CD14-positive monocyte (primary cell): Measurements from ENCODE around the gene SLC25A48. TPM values are rescaled to one million over a fixed set of nuclear protein-coding genes. Genes with fewer than 3 reads are reported as not detected.
A peak's percentile ranks its signal among the peaks of the same experiment; 100 is the strongest.

Source experiments
- DNase-seq, 3 donors: peaks; one replicate each; pipeline ENCODE4 v3.0.0-alpha.2; 2011 to 2022
- H2AFZ ChIP-seq: 2 replicates; pipeline ENCODE4 v1.6.0; 2012; ENCODE audit warnings: mild to moderate bottlenecking, low read depth, low read length, inconsistent platforms; ENCODE audit not compliant: insufficient read depth, poor library complexity, severe bottlenecking
- H3K27ac ChIP-seq, 2 donors: 1 replicate in 1 of 2; 2 replicates in 1 of 2; pipeline ENCODE4 v1.5.1; 2012 to 2013; ENCODE audit warnings: low read length in 2 of 2, control low read depth in 1 of 2, inconsistent platforms in 1 of 2, low read depth in 1 of 2, mild to moderate bottlenecking in 1 of 2
- H3K27me3 ChIP-seq, 2 donors: one replicate each; pipeline versions ENCODE4 v1.6.0 to v1.6.1; 2011 to 2013; ENCODE audit warnings: low read length in 2 of 2; ENCODE audit not compliant: control insufficient read depth in 2 of 2, insufficient read depth in 2 of 2
- H3K36me3 ChIP-seq, 2 donors: replicated peaks in 1 of 2; 1 replicate in 1 of 2; 2 replicates in 1 of 2; pipeline versions ENCODE4 v1.5.1 to v1.6.1; 2012 to 2013; ENCODE audit warnings: low read length in 2 of 2, control low read depth in 1 of 2, inconsistent platforms in 1 of 2, mild to moderate bottlenecking in 1 of 2; ENCODE audit not compliant: insufficient read depth in 2 of 2, control insufficient read depth in 1 of 2
- H3K4me1 ChIP-seq, 2 donors: 1 replicate in 1 of 2; 2 replicates in 1 of 2; pipeline versions ENCODE4 v1.5.1 to v1.6.1; 2012 to 2013; ENCODE audit warnings: low read length in 2 of 2, control low read depth in 1 of 2, inconsistent platforms in 1 of 2, mild to moderate bottlenecking in 1 of 2, moderate library complexity in 1 of 2; ENCODE audit not compliant: insufficient read depth in 2 of 2, control insufficient read depth in 1 of 2
- H3K4me2 ChIP-seq: replicated peaks from 2 replicates; pipeline ENCODE3; 2012; ENCODE audit warnings: low read length, moderate library complexity, mild to moderate bottlenecking; ENCODE audit not compliant: poor library complexity, severe bottlenecking; ENCODE audit errors: extremely low read depth
- H3K4me3 ChIP-seq, 3 experiments: fragments of 200-600 bp in 1 of 3; sonication (generic) in 1 of 3; replicated peaks in 1 of 3; 1 replicate in 2 of 3; 2 replicates in 1 of 3; pipeline ENCODE4 v1.5.1; 2011 to 2013; ENCODE audit warnings: low read length in 3 of 3, mild to moderate bottlenecking in 3 of 3, control low read depth in 2 of 3, low read depth in 2 of 3, inconsistent platforms in 1 of 3, moderate library complexity in 1 of 3
- H3K79me2 ChIP-seq: 2 replicates; pipeline ENCODE4 v1.6.0; 2012; ENCODE audit warnings: mild to moderate bottlenecking, control low read depth, inconsistent platforms, low read length, moderate library complexity; ENCODE audit not compliant: insufficient read depth
- H3K9ac ChIP-seq: 2 replicates; pipeline ENCODE4 v1.6.0; 2017; ENCODE audit warnings: low read length, mild to moderate bottlenecking; ENCODE audit not compliant: insufficient read depth, poor library complexity, severe bottlenecking
- H3K9me3 ChIP-seq, 2 donors: replicated peaks in 1 of 2; 1 replicate in 1 of 2; 2 replicates in 1 of 2; pipeline versions ENCODE4 v1.5.1 to v1.6.1; 2012 to 2013; ENCODE audit warnings: low read length in 2 of 2, control low read depth in 1 of 2; ENCODE audit not compliant: control insufficient read depth in 1 of 2, insufficient read depth in 1 of 2
- H4K20me1 ChIP-seq: 2 replicates; pipeline ENCODE4 v1.6.0; 2012; ENCODE audit warnings: mild to moderate bottlenecking, low read length, control low read depth, moderate library complexity; ENCODE audit not compliant: insufficient read depth
- H3K27ac Mint-ChIP-seq, 7 donors: one replicate each; pipeline ENCODE4 v1.8.0; 2020; ENCODE audit warnings: mild to moderate bottlenecking in 7 of 7, mixed read lengths in 7 of 7, moderate library complexity in 6 of 7, inconsistent platforms in 2 of 7
- H3K27me3 Mint-ChIP-seq, 3 donors: one replicate each; pipeline ENCODE4 v1.8.0; 2021 to 2022; ENCODE audit warnings: low read depth in 3 of 3, mild to moderate bottlenecking in 3 of 3, mixed read lengths in 3 of 3, moderate library complexity in 3 of 3, inconsistent platforms in 1 of 3
- H3K36me3 Mint-ChIP-seq, 2 donors: one replicate each; pipeline ENCODE4 v1.8.0; 2020; ENCODE audit warnings: mixed read lengths in 2 of 2, inconsistent platforms in 1 of 2, mild to moderate bottlenecking in 1 of 2
- H3K4me1 Mint-ChIP-seq: one replicate; pipeline ENCODE4 v1.8.0; 2020; ENCODE audit warnings: mild to moderate bottlenecking, mixed read lengths
- H3K4me3 Mint-ChIP-seq, 2 donors: one replicate each; pipeline ENCODE4 v1.8.0; 2020; ENCODE audit warnings: mild to moderate bottlenecking in 2 of 2, mixed read lengths in 2 of 2, moderate library complexity in 1 of 2
- H3K9me3 Mint-ChIP-seq, 7 donors: one replicate each; pipeline ENCODE4 v1.8.0; 2020 to 2022; ENCODE audit warnings: mixed read lengths in 7 of 7, mild to moderate bottlenecking in 6 of 7, moderate library complexity in 6 of 7, inconsistent platforms in 2 of 7
- WGBS: methylation state at CpG from one replicate; pipeline ENCODE4 v1.1.5; 2013; ENCODE audit warnings: missing lambda C conversion rate; ENCODE audit not compliant: insufficient coverage; 5-methylcytosine and 5-hydroxymethylcytosine counted together
- intact Hi-C, 2 donors: fragments of 100-400 bp; cut with micrococcal nuclease; formaldehyde crosslinking; loops; one replicate each; pipeline versions ENCODE4 v1.15.0 to v1.15.1; 2023
- polyA plus RNA-seq, 3 donors: library from polyadenylated mRNA; depleted of rRNA in 1 of 3; unstranded in 2 of 3; stranded (reverse) in 1 of 3; fragments of 300-500 nt in 2 of 3; fragments of >200 nt in 1 of 3; fragmentation: Illumina TruSeq in 2 of 3; gene quantifications; 1 replicate in 2 of 3; 2 replicates in 1 of 3; pipeline ENCODE4 v1.2.3, GENCODE V29; 2012 to 2021
- TF ChIP-seq, protein P1 (sequence below): fragments of 200-600 bp; IDR thresholded peaks from one replicate; pipeline ENCODE4 v1.8.0; 2022; ENCODE audit warnings: antibody characterized with exemption, mild to moderate bottlenecking

The SLC25A48 gene
- polyA plus RNA-seq, 3 donors = not detected

- intact Hi-C loops = no loop called here
- Histone ChIP-seq H3K79me2 (no peaks in the 10 kb centered on the region), H3K27ac (no peak overlapping the region), H2AFZ (no peak overlapping the region), H3K9ac (no peak overlapping the region), H3K9me3 (no peaks in the 10 kb centered on the region), H3K4me3 (no peak overlapping the region), H3K4me1 (no peaks in the 10 kb centered on the region), H3K36me3 (no peaks in the 10 kb centered on the region), H3K4me2 (no peak overlapping the region), H4K20me1 (no peaks in the 10 kb centered on the region), H3K27me3 (peaks cover 2 to 6% of the 10 kb centered on the region in 2 donors)
- no peak for DNase-seq
- H3K4me3 Mint-ChIP-seq = no peak overlapping the region
- no peaks in the 10 kb centered on the region for H3K36me3 Mint-ChIP-seq
- WGBS = 71% methylated on average over 1 of the region's 3 CpGs
- H3K27ac Mint-ChIP-seq = no peak overlapping the region
- no peaks in the 10 kb centered on the region for H3K4me1 Mint-ChIP-seq
- H3K9me3 Mint-ChIP-seq = peaks cover 0 to 7% (median 0%) of the 10 kb centered on the region in 7 donors
- H3K27me3 Mint-ChIP-seq = peaks cover 7 to 16% (median 12%) of the 10 kb centered on the region in 3 donors
- TF ChIP-seq, protein P1, sequence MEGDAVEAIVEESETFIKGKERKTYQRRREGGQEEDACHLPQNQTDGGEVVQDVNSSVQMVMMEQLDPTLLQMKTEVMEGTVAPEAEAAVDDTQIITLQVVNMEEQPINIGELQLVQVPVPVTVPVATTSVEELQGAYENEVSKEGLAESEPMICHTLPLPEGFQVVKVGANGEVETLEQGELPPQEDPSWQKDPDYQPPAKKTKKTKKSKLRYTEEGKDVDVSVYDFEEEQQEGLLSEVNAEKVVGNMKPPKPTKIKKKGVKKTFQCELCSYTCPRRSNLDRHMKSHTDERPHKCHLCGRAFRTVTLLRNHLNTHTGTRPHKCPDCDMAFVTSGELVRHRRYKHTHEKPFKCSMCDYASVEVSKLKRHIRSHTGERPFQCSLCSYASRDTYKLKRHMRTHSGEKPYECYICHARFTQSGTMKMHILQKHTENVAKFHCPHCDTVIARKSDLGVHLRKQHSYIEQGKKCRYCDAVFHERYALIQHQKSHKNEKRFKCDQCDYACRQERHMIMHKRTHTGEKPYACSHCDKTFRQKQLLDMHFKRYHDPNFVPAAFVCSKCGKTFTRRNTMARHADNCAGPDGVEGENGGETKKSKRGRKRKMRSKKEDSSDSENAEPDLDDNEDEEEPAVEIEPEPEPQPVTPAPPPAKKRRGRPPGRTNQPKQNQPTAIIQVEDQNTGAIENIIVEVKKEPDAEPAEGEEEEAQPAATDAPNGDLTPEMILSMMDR = no peak
Observed at GRCh38 chr5:135814812-135815211, 19.7 kb upstream of the SLC25A48 start.

DNA sequence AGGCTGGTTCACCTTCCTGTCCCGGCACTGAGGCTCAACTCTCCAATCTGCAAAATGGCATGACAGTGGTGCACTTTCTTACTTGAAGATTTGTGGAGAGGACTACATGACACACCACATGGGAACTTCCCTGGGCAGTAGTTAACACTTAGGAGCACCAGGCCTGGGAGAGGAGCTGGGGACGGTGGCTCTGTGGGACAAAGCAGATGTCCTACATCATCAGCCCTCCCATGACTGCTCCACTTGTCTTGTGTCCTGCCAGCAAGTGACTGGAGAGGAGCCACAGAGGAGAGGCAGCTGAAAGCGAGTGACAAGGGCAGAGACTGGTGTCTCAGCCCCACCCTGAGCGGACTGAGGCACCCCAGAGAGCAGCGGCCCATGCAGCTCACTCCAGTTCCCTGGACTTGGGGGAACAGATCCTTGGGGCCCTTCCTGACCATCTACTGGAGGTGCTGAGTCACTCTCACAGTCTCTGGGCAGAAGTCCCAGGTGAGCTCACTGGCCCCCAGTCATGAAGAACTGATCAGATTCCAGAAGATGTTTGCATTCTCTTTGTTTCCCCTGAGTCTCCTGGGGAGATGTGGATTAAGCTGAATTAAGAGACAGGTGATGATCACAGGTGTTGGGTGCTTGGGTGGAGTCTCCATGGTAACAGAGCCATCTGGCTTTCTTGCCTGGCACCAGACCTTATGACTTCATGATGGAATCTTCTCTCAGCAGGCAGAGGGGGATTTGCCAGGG is 13.2 kb upstream of the SLC25A48 start:
- no peak overlapping the region for H3K4me3 ChIP-seq
- no peak overlapping the region for H3K9ac ChIP-seq
- 96% methylated on average over 5 of the region's 5 CpGs for WGBS
- Mint-ChIP-seq H3K9me3 (peaks cover 0 to 3% (median 0%) of the 10 kb centered on the region in 7 donors), H3K4me1 (no peaks in the 10 kb centered on the region), H3K27ac (no peak overlapping the region), H3K4me3 (peak overlapping the region in 1 of 2 donors; percentile 37), H3K36me3 (no peaks in the 10 kb centered on the region), H3K27me3 (peaks cover 8 to 13% (median 10%) of the 10 kb centered on the region in 3 donors)
- no peak overlapping the region for H3K27ac ChIP-seq
- H4K20me1 ChIP-seq = no peaks in the 10 kb centered on the region
- no peaks in the 10 kb centered on the region for H3K79me2 ChIP-seq
- intact Hi-C loops = no loop called here
- no peaks in the 10 kb centered on the region for H3K4me1 ChIP-seq
- H2AFZ ChIP-seq = no peak overlapping the region
- no peak for DNase-seq
- H3K9me3 ChIP-seq = no peaks in the 10 kb centered on the region
- peaks cover 2 to 6% of the 10 kb centered on the region in 2 donors for H3K27me3 ChIP-seq
- H3K36me3 ChIP-seq = no peaks in the 10 kb centered on the region
- no peak overlapping the region for H3K4me2 ChIP-seq
- TF ChIP-seq, protein P1 = no peak
